GM19239 (cell line): Measurements from ENCODE around the gene ZNF766.
"Not testable (repeated sequence)": the region's sequence is repeated elsewhere in the genome, so short reads cannot be mapped to it uniquely, and the experiment has no call there.

Experiments used
- DNase-seq: peaks from one replicate; pipeline ENCODE4 v3.0.0; 2011; ENCODE audit warnings: low spot score; ENCODE audit not compliant: insufficient read length
- FAIRE-seq: peaks from 2 replicates; lab custom pipeline; 2011; peaks lifted over from hg19 to GRCh38; lab: Jason Lieb, UNC

Gene ZNF766

DNA sequence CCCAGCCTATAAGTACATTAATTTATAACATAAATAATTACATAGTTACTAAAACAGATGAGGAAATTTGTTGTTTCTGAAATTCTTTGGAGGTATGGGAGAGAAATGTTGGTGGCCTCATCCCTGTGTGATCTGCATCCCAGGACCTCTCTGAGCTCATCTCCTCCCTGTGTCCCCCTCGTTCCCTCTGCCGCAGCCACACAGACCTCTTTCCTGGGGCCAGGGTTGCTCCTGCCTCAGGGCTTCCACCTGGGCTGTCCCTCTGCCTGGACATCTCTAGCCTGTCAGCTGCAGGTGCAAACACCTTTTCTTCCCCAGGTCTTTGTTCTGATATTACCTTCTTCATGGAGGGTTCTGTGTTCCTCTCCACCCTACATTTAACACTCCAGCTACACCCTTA, 3.9 kb downstream of the ZNF766 start:
- DNase-seq (no peak), FAIRE-seq (no peak)

DNA sequence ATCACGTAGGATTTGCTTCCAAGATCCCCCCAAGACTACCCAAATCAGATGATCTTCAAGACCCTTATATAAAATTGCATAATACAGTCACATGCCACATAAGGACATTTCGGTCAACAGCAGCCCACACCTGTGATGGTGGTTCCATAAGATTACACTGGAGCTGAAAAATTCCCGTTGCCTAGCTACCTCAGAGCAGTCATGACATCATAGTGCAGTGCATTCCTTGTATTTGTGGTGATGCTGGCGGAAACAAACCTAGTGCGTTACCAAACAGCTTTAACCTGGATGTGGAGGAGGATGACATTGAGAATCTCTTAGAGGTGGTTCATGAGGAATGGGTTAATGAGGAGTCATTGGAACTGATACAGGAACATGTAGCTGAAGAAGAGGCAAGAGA, 4.8 kb downstream of the ZNF766 start:
- DNase-seq (no peak), FAIRE-seq (no peak)

DNA sequence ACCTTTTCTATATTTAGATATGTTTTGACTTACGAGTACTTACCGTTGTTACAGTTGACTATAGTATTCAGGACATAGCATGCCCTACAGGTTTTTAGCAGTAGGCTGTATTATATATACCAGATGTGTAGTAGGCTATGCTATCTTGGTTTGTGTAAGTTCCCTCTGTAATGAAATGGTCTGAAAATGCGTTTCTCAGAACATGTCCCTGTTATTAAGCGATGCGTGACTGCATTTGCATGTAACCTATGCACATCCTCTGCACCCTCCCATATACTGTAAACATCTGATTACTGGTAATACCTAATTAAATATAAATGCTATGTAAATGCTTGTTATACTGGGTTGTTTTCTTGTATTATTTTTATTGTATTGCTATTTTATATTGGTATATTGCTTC, 6.6 kb downstream of the ZNF766 start:
- FAIRE-seq (no peak), DNase-seq (no peak)

DNA sequence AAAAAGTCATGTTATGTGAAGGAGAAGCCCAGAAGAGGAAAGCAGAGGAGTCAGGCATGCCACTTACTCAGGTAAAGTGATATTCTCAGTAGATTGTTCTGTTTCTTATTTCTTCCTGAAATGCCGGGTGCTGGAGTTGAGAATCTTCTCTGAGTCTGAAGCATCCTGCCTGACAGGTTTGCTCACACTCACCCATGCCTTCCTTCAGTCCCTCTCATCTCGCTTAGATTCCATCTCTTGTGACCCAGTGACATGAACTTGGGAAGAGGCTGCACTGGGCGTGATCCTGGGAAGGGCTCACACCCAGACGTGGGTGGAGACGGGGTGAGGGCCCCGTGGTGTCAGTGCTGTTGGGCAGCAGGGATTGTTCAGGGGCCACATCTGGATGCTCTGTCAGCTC, 8.1 kb downstream of the ZNF766 start:
- DNase-seq (no peak), FAIRE-seq (no peak)

DNA sequence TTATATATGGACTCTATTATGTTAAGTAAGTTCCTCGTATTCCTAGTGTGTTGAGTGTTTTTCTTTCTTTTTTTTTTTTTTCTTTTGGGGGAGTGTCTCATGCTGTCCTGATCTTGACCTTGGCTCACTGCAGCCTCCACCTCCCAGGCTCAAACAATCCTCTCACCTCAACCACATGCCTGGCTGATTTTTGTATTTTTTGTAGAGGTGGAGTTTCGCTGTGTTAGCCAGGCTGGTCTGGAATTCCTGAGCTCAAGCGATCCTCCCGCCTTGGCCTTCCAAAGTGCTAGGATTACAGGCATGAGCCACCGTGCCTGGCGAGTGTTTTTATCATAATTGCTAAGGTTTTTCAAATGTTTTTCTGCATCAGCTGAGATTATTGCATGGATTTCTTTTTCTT, 16.9 kb downstream of the ZNF766 start:
- DNase-seq, result no peak
- no peak for FAIRE-seq

DNA sequence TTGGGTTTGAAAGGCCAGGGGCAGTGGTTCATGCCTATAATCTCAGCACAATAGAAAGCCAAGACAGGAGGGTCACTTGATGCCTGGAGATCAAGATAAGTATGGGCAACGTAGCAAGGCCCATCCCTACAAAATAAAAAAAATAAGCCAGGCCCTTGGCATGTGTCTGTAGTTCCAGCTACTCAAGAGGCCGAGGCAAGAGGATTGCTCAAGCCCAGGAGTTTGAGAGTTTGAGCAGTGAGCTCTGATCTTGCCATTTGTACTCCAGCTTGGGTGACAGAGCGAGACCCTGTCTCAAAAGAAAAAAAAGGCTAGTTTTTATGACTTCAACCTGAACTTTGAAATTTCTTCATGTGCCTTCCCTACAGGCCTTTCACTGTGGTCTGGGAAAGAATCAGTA, 22.4 kb downstream of the ZNF766 start:
- DNase-seq (no peak), FAIRE-seq (no peak)

DNA sequence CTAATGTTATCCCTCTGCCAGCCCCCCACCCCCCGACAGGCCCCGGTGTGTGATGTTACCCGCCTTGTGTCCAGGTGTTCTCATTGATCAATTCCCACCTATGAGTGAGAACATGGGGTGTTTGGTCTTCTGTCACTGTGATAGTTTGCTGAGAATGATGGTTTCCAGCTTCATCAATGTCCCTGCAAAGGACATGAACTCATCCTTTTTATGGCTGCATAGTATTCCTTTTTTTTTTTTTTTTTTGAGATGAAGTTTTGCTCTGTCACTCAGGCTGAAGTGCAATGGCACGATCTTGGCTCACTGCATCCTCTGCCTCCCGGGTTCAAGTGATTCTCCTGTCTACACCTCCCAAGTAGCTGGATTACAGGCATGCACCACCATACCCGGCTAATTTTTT, 23.6 kb downstream of the ZNF766 start:
- not testable (repeated sequence) for FAIRE-seq, DNase-seq

DNA sequence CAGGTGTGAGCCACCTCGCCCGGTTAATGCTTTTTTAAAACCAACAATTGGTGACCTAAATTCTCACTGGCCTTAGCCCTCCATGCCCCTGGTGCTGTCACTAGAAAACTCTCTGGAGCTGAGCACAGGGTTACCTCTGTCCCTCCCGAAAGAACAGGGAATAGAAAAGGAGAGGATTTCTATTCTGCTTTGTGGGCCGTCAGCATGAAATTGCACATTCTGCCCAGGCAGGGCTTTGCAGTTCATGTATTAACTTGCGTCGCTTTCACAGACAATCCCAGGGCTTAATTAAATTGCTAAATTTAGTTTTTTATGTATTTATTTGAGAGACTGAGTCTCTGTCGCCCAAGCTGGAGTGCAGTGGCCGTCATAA, 27.0 kb downstream of the ZNF766 start:
- FAIRE-seq, result no peak
- DNase-seq, result no peak

DNA sequence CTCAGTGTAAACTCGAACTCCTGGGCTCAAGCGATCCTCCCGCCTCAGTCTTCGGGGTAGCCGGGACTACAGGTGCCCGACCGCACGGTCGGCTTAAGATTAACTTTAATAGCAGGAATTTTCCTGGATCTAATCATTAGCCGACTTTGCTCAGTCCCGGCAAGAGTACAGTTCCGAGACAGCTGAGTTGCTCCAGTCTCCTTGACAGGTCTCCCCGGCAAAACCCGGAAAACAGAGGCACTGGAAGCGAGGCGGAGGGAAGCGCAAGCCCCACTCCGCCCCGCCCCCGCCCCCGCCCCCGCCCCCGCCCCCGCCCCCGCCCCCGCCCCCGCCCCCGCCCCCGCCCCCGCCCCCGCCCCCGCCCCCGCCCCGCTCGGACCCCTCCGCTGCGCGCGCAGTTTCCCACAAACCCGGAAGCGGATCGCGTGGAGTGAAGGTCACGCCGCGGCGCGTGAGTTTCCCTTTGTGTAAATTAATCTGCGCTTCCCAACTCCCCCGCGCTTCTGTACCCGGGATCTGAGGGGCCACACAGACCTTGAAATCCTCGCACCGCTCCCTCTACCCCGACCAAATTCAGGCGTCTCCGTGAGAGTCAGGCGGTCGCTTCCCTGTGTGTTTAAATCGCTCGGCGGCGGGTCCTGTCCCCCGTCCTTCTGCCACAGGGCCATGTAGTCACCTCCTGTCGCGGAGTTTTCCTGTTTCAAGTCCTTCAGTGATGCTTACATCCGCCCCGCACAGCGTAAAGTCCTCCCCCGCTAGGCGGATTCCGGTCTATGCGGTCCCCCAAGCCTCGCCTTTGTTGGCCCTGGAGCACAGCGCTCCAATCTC, 27.6 kb downstream of the ZNF766 start, which contains the start of gene ZNF480:
Gene ZNF480, plus strand, starts transcription at position 397 of the 828 bp plus-strand sequence. CDS start 3,244 bp downstream, outside the sequence.
- FAIRE-seq (peak; percentile 14), DNase-seq (peak; percentile 30)

DNA sequence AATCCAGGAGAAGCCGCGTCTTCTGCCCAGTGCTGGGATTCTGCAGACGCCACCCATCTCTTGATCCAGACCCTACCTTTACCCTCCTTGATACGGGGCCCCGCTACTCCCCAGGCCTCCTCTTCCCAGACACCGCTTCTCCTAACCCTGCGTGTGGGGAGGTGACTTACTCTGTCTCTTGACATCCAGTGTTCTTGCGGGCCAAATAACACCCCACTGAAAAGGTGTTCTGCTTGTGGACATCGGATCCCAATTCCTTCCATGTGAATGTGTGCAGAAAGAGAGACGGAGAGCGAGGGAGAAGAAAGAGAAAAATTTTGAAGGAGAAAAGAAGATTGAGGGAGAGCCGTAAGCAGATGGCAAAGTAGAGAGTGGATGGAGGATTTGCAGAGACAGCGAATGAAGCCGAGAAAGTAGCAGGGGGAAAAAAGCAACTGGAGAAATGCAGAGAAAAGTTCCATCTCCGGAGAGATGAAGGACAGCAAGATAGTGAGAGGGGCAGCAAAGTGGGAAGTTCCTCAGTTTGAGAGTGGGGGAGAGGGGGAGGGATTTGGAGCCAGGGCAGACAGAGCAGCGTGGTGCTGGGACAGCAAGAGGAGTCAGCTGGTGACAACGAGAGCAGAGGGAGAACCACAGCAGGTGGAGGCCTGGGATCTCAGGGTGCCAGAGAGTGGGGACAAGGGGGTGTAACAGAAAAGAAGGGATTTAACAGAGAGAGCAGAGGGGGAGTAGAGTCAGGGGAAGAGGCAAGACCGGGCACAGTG, 28.4 kb downstream of the ZNF766 start:
- FAIRE-seq (no peak), DNase-seq (no peak)

DNA sequence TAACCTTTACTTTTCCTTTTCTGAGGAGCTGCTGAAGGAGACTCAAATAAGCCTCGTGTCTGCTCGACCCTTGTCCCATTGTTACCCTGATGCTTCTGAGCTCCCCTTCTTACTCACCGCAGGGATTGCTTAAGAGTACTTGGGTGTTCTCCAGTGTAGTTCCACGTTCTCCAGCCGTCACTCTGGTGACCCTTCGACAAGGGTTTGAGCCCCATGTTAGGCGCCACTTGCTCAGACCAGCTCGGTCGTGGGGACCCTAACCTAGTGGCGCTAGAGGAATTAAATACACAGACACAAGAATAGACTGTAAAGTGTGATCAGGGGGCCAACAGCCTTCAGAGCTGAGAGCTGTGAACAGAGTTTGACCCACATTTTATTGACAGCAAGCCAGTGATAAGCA, 37.9 kb downstream of the ZNF766 start:
- DNase-seq (no peak), FAIRE-seq (no peak)

DNA sequence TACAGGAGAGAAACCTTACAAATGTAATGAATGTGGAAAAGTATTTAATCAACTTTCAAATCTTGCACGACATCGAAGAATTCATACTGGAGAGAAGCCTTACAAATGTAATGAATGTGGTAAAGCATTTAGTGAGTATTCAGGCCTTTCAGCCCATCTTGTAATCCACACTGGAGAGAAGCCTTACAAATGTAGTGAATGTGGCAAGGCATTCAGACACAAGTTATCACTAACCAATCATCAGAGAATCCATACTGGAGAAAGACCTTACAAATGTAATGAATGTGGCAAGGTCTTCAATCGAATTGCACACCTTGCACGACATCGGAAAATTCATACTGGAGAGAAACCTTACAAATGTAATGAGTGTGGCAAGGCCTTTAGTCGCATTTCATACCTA, 53.0 kb downstream of the ZNF766 start:
- FAIRE-seq (no peak), DNase-seq (no peak)

DNA sequence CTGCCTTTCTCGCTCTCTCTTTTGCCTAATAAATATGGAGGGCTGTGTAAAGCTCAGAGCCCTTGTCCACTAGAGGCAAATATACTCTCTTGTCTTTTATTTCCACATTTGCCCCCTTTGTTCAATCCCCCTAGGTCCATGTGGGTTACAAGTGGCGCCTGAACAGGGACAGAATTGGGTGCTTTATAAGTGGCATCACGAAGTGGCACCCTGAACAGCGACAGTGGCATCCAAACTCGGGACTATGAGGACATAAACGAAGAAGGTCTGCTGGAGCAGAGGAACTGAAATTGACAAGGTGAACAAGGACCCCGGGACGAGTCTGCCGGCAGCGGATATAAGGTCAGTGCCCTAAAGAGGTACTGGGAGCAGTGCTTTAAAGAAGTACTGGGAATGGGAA, 62.4 kb downstream of the ZNF766 start:
- DNase-seq (no peak), FAIRE-seq (no peak)

DNA sequence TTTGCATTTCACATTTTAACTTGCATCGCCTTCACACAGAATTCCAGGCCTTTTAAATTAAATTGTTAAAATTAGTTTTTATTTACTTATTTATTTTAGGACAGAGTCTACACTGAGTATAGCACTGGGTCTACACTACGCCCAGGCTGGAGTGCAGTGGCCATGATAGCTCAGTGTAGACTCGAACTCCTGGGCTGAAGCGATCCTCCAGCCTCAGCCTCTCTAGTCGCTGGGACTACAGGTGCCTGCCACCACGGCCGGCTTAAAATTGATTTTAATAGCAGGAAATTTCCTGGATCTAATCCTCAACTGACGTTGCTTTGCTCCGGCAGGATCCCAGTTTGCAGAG, 66.4 kb downstream of the ZNF766 start:
- DNase-seq, result no peak
- FAIRE-seq, result no peak

DNA sequence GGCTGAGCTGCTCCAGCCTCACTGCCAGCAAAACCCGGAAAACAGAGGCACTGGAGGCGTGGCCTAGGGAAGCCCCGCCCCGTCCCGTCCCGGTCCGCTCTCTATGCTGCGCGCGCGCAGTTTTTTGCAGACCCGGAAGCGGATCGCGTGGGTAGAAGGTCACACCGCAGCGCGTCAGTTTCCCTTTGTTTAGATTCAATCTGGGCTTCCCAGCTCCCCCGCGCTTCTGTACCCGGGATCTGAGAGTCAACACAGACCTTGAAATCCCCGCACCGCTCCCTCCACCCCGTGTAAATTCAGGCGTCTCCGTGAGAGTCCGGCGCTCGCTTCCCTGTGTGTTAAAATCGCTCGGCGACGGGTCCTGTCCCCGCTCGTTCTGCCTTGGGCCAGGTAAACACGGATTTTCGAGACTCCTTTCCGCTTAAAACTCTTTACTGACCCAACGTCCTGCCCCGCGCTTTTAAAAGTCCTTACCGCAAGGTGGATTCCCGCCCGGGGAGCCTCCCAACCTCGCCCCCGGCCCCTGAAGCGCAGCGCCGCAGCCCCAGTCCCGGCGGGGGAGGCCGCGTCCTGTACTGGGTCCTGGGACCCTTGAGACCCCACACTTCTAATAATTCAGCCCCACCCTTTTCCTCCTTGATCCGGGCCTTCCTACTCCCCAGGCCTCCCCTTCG, 66.9 kb downstream of the ZNF766 start, which contains the start of gene ZNF610:
Gene ZNF610, plus strand, starts transcription at position 127 of the 674 bp plus-strand sequence. CDS start 12,930 bp downstream, outside the sequence.
- FAIRE-seq, result peak; percentile 37
- DNase-seq, result peak; percentile 55

DNA sequence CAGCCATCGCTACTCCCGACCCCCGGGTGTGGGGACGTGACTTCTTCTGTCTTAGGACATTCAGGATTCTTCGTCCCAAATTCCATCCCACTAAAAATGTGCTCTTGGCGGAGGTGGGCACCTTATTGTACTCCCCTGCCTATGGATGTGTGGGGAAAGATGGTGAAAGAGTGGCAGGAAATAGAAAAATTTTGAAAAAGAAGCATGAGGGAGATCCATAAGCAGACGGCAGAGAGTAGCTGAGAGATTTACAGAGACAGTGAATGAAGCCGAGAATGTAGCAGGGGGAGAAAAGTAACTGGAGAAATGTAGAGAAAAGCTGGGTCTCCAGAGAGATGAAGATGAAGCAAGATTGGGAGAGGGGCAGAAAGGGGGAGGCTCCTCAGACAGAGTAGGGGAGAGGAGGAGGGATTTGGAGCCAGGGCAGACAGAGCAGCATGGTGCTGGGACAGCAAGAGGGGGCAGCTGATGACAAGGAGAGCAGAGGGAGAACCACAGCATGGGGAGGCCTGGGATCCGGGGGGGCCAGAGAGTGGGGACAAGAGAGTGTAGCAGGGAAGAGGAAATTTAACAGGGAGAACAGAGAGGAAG, 67.5 kb downstream of the ZNF766 start:
- DNase-seq (no peak), FAIRE-seq (peak; percentile 31)

DNA sequence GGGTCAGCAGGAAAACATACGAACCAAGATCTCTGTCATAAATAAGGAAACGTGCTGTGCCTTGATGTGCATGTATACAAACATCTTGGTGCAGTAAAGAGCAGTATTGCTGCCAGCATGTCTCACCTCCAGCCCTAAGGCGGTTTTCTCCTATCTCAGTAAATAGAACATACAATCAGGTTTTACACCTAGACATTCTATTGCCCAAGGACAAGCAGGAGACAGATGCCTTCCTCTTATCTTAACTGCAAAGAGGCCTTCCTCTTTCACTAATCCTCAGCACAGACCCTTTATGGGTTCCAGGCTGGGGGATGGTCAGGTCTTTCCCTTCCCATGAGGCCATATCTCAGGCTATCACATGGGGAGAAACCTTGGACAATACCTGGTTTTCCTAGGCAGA, 69.6 kb downstream of the ZNF766 start:
- not testable (repeated sequence) for DNase-seq, FAIRE-seq

DNA sequence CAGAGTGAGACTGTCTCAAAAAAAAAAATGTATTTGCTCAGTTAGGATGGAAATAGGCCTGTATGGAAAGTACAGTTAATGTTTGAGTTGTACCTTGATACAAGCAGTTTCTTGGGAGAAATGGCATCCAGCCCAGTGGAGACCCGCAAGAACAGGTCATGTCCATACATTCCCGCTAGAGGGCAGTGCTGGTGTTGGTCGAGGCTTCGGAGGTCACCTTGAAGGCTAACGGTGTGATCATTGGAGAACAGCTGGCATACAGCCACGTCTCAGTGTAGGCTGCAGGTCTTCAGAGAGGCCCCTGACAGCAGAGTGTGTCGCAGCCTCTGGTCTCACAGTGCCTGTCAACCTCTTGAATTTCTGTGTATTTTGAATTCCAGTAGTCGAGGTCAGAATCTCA, 74.2 kb downstream of the ZNF766 start:
- FAIRE-seq (no peak), DNase-seq (no peak)

DNA sequence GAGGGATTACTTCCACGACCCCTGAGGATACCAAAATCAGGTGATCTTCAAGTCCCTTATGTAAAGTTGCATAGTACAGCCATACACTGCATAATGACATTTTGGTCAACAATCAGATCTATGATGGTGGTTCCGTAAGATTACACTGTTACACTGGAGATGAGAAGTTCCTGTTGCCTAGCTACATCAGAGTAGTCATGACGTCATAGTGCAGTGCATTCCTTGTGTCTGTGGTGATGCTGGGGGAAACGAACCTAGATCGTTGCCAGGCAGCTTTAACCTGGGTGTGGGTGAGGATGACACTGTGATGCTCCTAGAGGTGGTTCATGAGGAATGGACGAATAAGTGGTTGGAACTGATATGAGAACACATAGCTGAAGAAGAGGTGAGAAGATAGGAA, 75.8 kb downstream of the ZNF766 start:
- no peak for DNase-seq
- no peak for FAIRE-seq
